Measurements from ENCODE around the gene CFL2. TPM values are rescaled to one million over a fixed set of nuclear protein-coding genes. Genes with fewer than 3 reads are reported as not detected.

CFL2 gene
- total RNA-seq, 4 donors from 2014 or later: 30.4 to 108 (median 44.9) TPM

GRCh38 chr14:34662561-34663088 is 51.8 kb downstream of the CFL2 start:
- Histone ChIP-seq H3K4me3 (no peak overlapping the region), H3K36me3 (no peaks in the 10 kb centered on the region), H3K27ac (no peak overlapping the region), H3K9me3 (no peaks in the 10 kb centered on the region), H3K4me1 (no peaks in the 10 kb centered on the region), H3K27me3 (no peaks in the 10 kb centered on the region)
- in situ Hi-C loops (cut with MboI; ENCODE audit: low pct_ligation_motif_present in 1 of 4, low pct_unique_long_range_greater_than_20kb in 1 of 4, low sequenced_read_pairs in 3 of 4) (loop anchor here in 1 of 4 donors (25.0 kb wide), 1 partner anchor 775 kb away; no protein-coding TSS in a partner anchor), intact Hi-C loops (cut with DNase I; ENCODE audit: low total_unique reads) (no loop called here)
- TF ChIP-seq POLR2AphosphoS5 (IDR thresholded peaks at IDR 0.05) (no peak), CTCF (IDR thresholded peaks at IDR 0.05) (no peak), POLR2A (IDR thresholded peaks at IDR 0.05) (no peak), EP300 (IDR thresholded peaks at IDR 0.05; ENCODE audit: low read depth) (no peak)
- WGBS, 2 donors (ENCODE audit: low coverage in 1 of 2): 88 to 94% methylated on average over 3 to 4 of the region's 4 CpGs
- DNase-seq: no peak

DNA sequence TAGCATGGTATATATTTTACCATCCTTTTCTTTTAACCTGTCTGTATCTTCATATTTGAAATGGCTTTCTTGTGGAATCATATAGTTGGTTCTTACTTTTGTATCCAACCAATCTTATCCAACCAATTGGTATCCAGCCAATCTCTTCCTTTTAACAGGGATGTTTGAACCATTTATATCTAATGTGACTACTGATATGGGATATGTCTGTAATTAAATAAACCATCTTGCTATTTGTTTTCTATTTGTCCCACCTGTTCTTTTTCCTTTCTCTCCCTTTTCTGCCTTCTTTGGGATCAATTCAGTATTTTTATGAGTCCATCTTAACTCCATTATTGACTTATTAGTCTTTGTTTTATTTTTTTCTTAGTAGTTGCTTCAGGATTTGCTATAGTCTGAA is 53.6 kb downstream of the CFL2 start:
- no peak for TF ChIP-seq POLR2A (IDR thresholded peaks at IDR 0.05)
- TF ChIP-seq EP300 (IDR thresholded peaks at IDR 0.05; ENCODE audit: low read depth): no peak
- no peak for TF ChIP-seq POLR2AphosphoS5 (IDR thresholded peaks at IDR 0.05)
- no peak for TF ChIP-seq CTCF (IDR thresholded peaks at IDR 0.05)
- intact Hi-C loops (cut with DNase I; ENCODE audit: low total_unique reads) (no loop called here), in situ Hi-C loops (cut with MboI; ENCODE audit: low pct_ligation_motif_present in 1 of 4, low pct_unique_long_range_greater_than_20kb in 1 of 4, low sequenced_read_pairs in 3 of 4) (loop anchor here in 1 of 4 donors (25.0 kb wide), 1 partner anchor 777 kb away; no protein-coding TSS in a partner anchor)
- no peaks in the 10 kb centered on the region for H3K27me3 ChIP-seq
- no peak for DNase-seq
- no peaks in the 10 kb centered on the region for H3K36me3 ChIP-seq
- H3K9me3 ChIP-seq: no peaks in the 10 kb centered on the region
- H3K4me3 ChIP-seq: no peak overlapping the region
- H3K27ac ChIP-seq: no peak overlapping the region
- H3K4me1 ChIP-seq: no peaks in the 10 kb centered on the region

Small RNA genes lying within 50 kb of the gene (small RNA-seq; reads per million reads assigned to genes)
- 0 reads per million in 4 donors for gene RNU6-1261P

Other genes starting within 250 kb of the CFL2 start
- 10 to 100 TPM; 16.1 to 83.6 (median 38.8) TPM for gene EAPP, start 174.9 kb downstream of the CFL2 start, total RNA-seq
- 100 to 1,000 TPM in 3 of 4 donors, 10 to 100 TPM in 1; 45.6 to 157 (median 118) TPM for gene SNX6, start 84.4 kb downstream of the CFL2 start, total RNA-seq
- 10 to 100 TPM; 25.8 to 48.1 (median 41.0) TPM for gene BAZ1A, start 160.8 kb upstream of the CFL2 start, total RNA-seq